Jurkat, Clone E6-1 (cell line): ENCODE measurements around the gene BMPR1B.

ENCODE experiments used
- DNase-seq: peaks from one replicate; pipeline ENCODE4 v3.0.0-alpha.2; 2011; ENCODE audit warnings: low read depth, low spot score
- H3K4me3 ChIP-seq: 2 replicates; pipeline ENCODE4 v1.5.1; 2011; ENCODE audit warnings: mild to moderate bottlenecking, low read length, control low read depth, moderate library complexity

Gene BMPR1B

GRCh38 chr4:95183656-95184408 is 426.1 kb downstream of the BMPR1B start:
- H3K4me3 ChIP-seq = no peak overlapping the region
- no peak for DNase-seq

- DNase-seq = no peak
- no peak overlapping the region for H3K4me3 ChIP-seq
These were observed 428.9 kb downstream of the BMPR1B start for GRCh38 chr4:95186666-95187065.

- DNase-seq = no peak
- H3K4me3 ChIP-seq = no peak overlapping the region
These were observed 431.1 kb downstream of the BMPR1B start for GRCh38 chr4:95188701-95189370.

- DNase-seq = no peak
- H3K4me3 ChIP-seq = no peak overlapping the region
These were observed 433.1 kb downstream of the BMPR1B start for GRCh38 chr4:95190751-95191436.

- H3K4me3 ChIP-seq = no peak overlapping the region
- no peak for DNase-seq
These were observed 433.8 kb downstream of the BMPR1B start for GRCh38 chr4:95191537-95191936.

- H3K4me3 ChIP-seq = no peak overlapping the region
- no peak for DNase-seq
These were observed 435.9 kb downstream of the BMPR1B start for GRCh38 chr4:95193391-95194224.

- DNase-seq = no peak
- no peak overlapping the region for H3K4me3 ChIP-seq
These were observed 439.6 kb downstream of the BMPR1B start for GRCh38 chr4:95197353-95197752.

- DNase-seq = no peak
- no peak overlapping the region for H3K4me3 ChIP-seq
These were observed 441.2 kb downstream of the BMPR1B start for GRCh38 chr4:95198961-95199360.

- no peak for DNase-seq
- no peak overlapping the region for H3K4me3 ChIP-seq
These were observed 446.6 kb downstream of the BMPR1B start for GRCh38 chr4:95204267-95204844.

GRCh38 chr4:95204873-95205272 is 447.1 kb downstream of the BMPR1B start:
- H3K4me3 ChIP-seq = no peak overlapping the region
- DNase-seq = no peak
